ENCODE results near the gene CREB3L2.
"Not testable (repeated sequence)": the region's sequence is repeated elsewhere in the genome, so short reads cannot be mapped to it uniquely, and the experiment has no call there.

DNA sequence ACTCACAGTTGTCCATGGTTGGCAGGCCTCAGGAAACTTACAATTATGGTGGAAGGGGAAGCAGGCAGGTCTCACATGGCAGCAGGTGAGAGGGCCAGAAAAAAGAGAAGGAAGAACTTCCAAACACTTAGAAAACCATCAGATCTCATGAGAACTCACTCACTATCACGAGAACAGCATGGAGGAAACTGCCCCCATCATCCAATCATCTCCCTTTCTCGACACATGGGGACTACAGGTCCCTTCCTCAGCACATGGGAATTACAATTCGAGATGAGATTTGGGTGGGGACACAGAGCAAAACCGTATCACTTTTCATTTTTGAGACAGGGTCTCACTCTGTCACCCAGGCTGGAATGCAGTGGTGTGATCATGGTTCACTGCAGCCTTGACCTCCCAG, 12.3 kb upstream of the CREB3L2 start:
- TF ChIP-seq POLR2A (IDR thresholded peaks at IDR 0.05; ENCODE audit: low read length); GATA1 (IDR thresholded peaks at IDR 0.05; ENCODE audit: low read depth, low read length): not testable (repeated sequence)
